Kidney epithelial cell (primary cell): ENCODE results near the gene FGR. TPM values are rescaled to one million over a fixed set of nuclear protein-coding genes. Genes with fewer than 3 reads are reported as not detected.

ENCODE experiments used
- DNase-seq: peaks from one replicate; pipeline ENCODE4 v3.0.0-alpha.2; 2010; ENCODE audit warnings: low read depth
- H3K27me3 ChIP-seq: 2 replicates; pipeline ENCODE4 v1.6.0; 2011; ENCODE audit warnings: low read length; ENCODE audit not compliant: control insufficient read depth, insufficient read depth
- H3K36me3 ChIP-seq: 2 replicates; pipeline ENCODE4 v1.5.1; 2011; ENCODE audit warnings: low read length; ENCODE audit not compliant: control insufficient read depth, insufficient read depth
- H3K4me3 ChIP-seq: 2 replicates; pipeline ENCODE4 v1.5.1; 2011; ENCODE audit warnings: low read depth, mild to moderate bottlenecking, control low read depth, low read length
- CTCF ChIP-seq: IDR thresholded peaks from 2 replicates; pipeline ENCODE4 v1.5.1; 2011; ENCODE audit warnings: mild to moderate bottlenecking, moderate library complexity, low read length, control low read depth, inconsistent platforms; ENCODE audit not compliant: insufficient read depth, poor library complexity, severe bottlenecking
- total RNA-seq: library from RNA; depleted of rRNA; stranded (reverse); fragments of >200 nt; gene quantifications from 2 replicates; pipeline ENCODE4 v1.2.3, GENCODE V29; 2015

Gene FGR
- total RNA-seq, 1 donor from 2014 or later, result not detected

GRCh38 chr1:27562534-27563340, 72.2 kb downstream of the FGR start:
- TF ChIP-seq CTCF, result no peak
- no peak for DNase-seq
- Histone ChIP-seq H3K27me3 (no peaks in the 10 kb centered on the region), H3K36me3 (no peaks in the 10 kb centered on the region), H3K4me3 (no peak overlapping the region)

Other genes starting within 250 kb of the FGR start
- gene GPR3, start 242.6 kb downstream of the FGR start, total RNA-seq, result 0.27 and 1.6 TPM in 2 replicates
- 52.4 and 56.3 TPM in 2 replicates for gene WASF2, start 145.0 kb downstream of the FGR start, total RNA-seq
- 18.0 and 30.8 TPM in 2 replicates for gene AHDC1, start 31.0 kb downstream of the FGR start, total RNA-seq
- gene IFI6, start 37.0 kb upstream of the FGR start, total RNA-seq, result 42.1 and 53.9 TPM in 2 replicates
- gene FAM76A, start 90.8 kb upstream of the FGR start, total RNA-seq, result 10.7 and 13.5 TPM in 2 replicates
- 34.6 and 43.9 TPM in 2 replicates for gene STX12, start 138.0 kb upstream of the FGR start, total RNA-seq
- gene PPP1R8, start 195.6 kb upstream of the FGR start, total RNA-seq, result 46.1 and 53.1 TPM in 2 replicates
- 22.6 and 23.4 TPM in 2 replicates for gene THEMIS2, start 237.4 kb upstream of the FGR start, total RNA-seq